H1 (cell line): Measurements from ENCODE around the gene LRRC4C. TPM values are rescaled to one million over a fixed set of nuclear protein-coding genes. Genes with fewer than 3 reads are reported as not detected.

Source experiments
- BRCA1 ChIP-seq: IDR thresholded peaks from 2 replicates; pipeline ENCODE4 v1.6.1; 2012; ENCODE audit warnings: low read depth, low read length, improper control_type of control experiment
- NANOG ChIP-seq: IDR thresholded peaks from 2 replicates; pipeline ENCODE4 v1.6.1; 2011; ENCODE audit warnings: low read length, low read depth, mild to moderate bottlenecking, inconsistent platforms; ENCODE audit not compliant: insufficient read depth, poor library complexity, severe bottlenecking
- POU5F1 ChIP-seq: IDR thresholded peaks from 2 replicates; pipeline ENCODE4 v1.6.1; 2011; ENCODE audit warnings: low read depth, mild to moderate bottlenecking, low read length, moderate library complexity
- SP4 ChIP-seq: IDR thresholded peaks from 2 replicates; pipeline ENCODE4 v1.6.1; 2012; ENCODE audit warnings: low read length, inconsistent platforms
- TCF12 ChIP-seq: IDR thresholded peaks from 2 replicates; pipeline ENCODE4 v1.6.1; 2011; ENCODE audit warnings: low read depth, mild to moderate bottlenecking, low read length
- polyA plus RNA-seq, 7 experiments: library from polyadenylated mRNA; depleted of rRNA in 3 of 7; stranded (reverse) in 5 of 7; unstranded in 2 of 7; fragments of >200 nt in 5 of 7; fragments of 200-250 nt in 2 of 7; gene quantifications; 1 replicate in 5 of 7; 2 replicates in 1 of 7; 4 replicates in 1 of 7; pipeline versions ENCODE4 v1.2.1 to v1.2.3, GENCODE V29; 2011 to 2013; ENCODE audit warnings: missing spikeins in 2 of 7, mixed read lengths in 2 of 7
- total RNA-seq: library from RNA; stranded (reverse); fragmentation: NEBNext Ultra II Directional; extraction: Animal tissue kit (Norgen Biotek cat#: 25700); gene quantifications from 2 replicates; pipeline ENCODE4 v1.2.1, GENCODE V29; 2021

Gene LRRC4C
- total and polyA plus RNA-seq, 2 of the 8 experiments (the other 6 are each of a cell fraction or from before 2014, with no cell fraction given) = 0.23 to 2.2 TPM

DNA sequence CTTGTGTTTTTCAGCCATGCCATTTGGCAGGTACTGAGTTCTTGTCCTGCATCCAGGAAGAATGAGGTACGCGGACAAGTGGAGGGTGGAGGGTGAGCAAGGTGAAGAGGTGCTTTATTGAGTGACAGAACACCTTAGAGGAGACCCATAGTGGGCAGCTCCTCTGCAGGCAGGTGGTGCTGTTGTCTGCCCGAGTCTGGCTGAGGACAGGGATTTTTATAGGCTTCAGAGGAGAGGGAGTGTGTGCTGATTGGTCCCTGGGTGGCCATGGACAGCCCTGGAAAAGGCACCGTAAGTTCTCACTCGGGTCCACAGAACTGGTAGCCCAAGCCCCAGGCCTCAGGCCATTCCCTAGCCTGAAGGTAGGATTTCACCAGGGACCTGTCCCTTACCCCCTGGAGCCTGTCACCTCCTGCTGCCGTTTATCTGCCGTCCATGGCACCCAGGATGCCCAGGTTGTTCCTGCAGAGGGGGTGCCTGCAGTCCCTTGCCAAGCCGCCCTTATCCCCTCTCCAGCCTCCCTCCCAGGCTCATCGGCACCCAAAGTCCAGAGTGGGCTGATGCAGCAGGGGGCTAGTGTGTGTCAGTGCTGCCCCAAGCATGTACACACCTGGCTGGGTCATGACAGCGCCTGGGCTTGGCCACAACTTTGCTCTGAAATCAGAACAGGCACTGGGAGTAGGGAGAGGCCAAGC lies 213.6 kb downstream of the LRRC4C start (continued):
- TF ChIP-seq POU5F1 (no peak), TCF12 (no peak), BRCA1 (no peak), SP4 (no peak), NANOG (no peak)
